K562 (cell line): Measurements from ENCODE around the gene FTO. TPM values are rescaled to one million over a fixed set of nuclear protein-coding genes. Genes with fewer than 3 reads are reported as not detected.

Experiments
- ATAC-seq: fragments of 200-7000 bp; cut with Tn5 transposase; 3 replicates; pipeline ENCODE4 v1.9.1; 2020; ENCODE audit warnings: moderate library complexity
- BruUV-seq: library from RNA; stranded (reverse); fragments of 400-500 nt; replicated peaks from 2 replicates; lab custom pipeline; 2021; lab: Mats Ljungman, UMichigan
- CTCF ChIA-PET: fragments of 300-600 bp; formaldehyde crosslinking; extraction: SDS; loops from one replicate; lab custom pipeline; 2021; ENCODE audit warnings: low intra/inter-chr PET ratio; lab: Yijun Ruan, JAX
- POLR2A ChIA-PET: fragments of 300-600, 350-650 bp; sonication (Branson Sonifier 250); formaldehyde crosslinking; extraction: SDS; loops from one replicate; lab custom pipeline; 2021; ENCODE audit warnings: antibody characterized with exemption, inconsistent platforms; lab: Yijun Ruan, JAX
- DNase-seq, 4 experiments: peaks; one replicate each; pipeline versions ENCODE4 v3.0.0 to v3.0.0-alpha.2; 2011 to 2018; ENCODE audit warnings: low spot score in 3 of 4, mixed read lengths in 3 of 4; ENCODE audit errors: extremely low read depth in 1 of 4
- FAIRE-seq: peaks from 2 replicates; lab custom pipeline; 2011; peaks lifted over from hg19 to GRCh38; lab: Jason Lieb, UNC
- H2AFZ ChIP-seq: 2 replicates; pipeline ENCODE4 v1.6.0; 2011; ENCODE audit warnings: low read depth, low read length, control low read depth, inconsistent platforms
- H3K27ac ChIP-seq: fragments of 200-600 bp; 3 replicates; pipeline ENCODE4 v1.8.0; 2011; ENCODE audit warnings: low read depth, mild to moderate bottlenecking, control low read depth, inconsistent platforms, low read length, moderate library complexity, mixed read lengths; ENCODE audit errors: extremely low read depth
- H3K27me3 ChIP-seq, 2 experiments: fragments of 300-600 bp in 1 of 2; 2 replicates in 1 of 2; 3 replicates in 1 of 2; pipeline versions ENCODE4 v1.6.0 to v1.8.0; 2011; ENCODE audit warnings: inconsistent platforms in 2 of 2, low read length in 2 of 2, mild to moderate bottlenecking in 1 of 2, mixed read lengths in 1 of 2, moderate library complexity in 1 of 2; ENCODE audit not compliant: control insufficient read depth in 2 of 2, insufficient read depth in 2 of 2
- H3K36me3 ChIP-seq: fragments of 300-600 bp; 3 replicates; pipeline ENCODE4 v1.8.0; 2011; ENCODE audit warnings: mild to moderate bottlenecking, low read length, inconsistent platforms; ENCODE audit not compliant: control insufficient read depth, insufficient read depth
- H3K4me1 ChIP-seq, 2 experiments: fragments of 200-600 bp in 1 of 2; replicated peaks in 1 of 2; 2 replicates in 1 of 2; 3 replicates in 1 of 2; pipeline versions ENCODE4 v1.5.1 to v1.8.0; 2011; ENCODE audit warnings: inconsistent platforms in 2 of 2, low read length in 2 of 2, mild to moderate bottlenecking in 1 of 2, mixed read lengths in 1 of 2, moderate library complexity in 1 of 2; ENCODE audit not compliant: control insufficient read depth in 2 of 2, insufficient read depth in 2 of 2
- H3K4me2 ChIP-seq: 2 replicates; pipeline ENCODE4 v1.6.1; 2011; ENCODE audit warnings: low read length, control low read depth, inconsistent platforms, mixed read lengths; ENCODE audit not compliant: insufficient read depth
- H3K4me3 ChIP-seq: fragments of 200-600 bp; sonication (generic), shearing (Covaris generic); 2 replicates; pipeline ENCODE4 v1.5.1; 2016; ENCODE audit warnings: control low read depth, inconsistent platforms
- H3K79me2 ChIP-seq: fragments of 200-600 bp; 3 replicates; pipeline ENCODE4 v1.8.0; 2011; ENCODE audit warnings: low read length, inconsistent platforms; ENCODE audit not compliant: control insufficient read depth, insufficient read depth
- H3K9ac ChIP-seq, 2 experiments: 2 replicates each; pipeline versions ENCODE4 v1.6.0 to v1.6.1; 2011; ENCODE audit warnings: low read depth in 2 of 2, low read length in 2 of 2, control low read depth in 1 of 2, inconsistent platforms in 1 of 2, mild to moderate bottlenecking in 1 of 2, mixed read lengths in 1 of 2; ENCODE audit not compliant: insufficient read depth in 1 of 2
- H3K9me1 ChIP-seq: one replicate; pipeline ENCODE4 v1.6.0; 2011; ENCODE audit warnings: inconsistent platforms, mild to moderate bottlenecking, low read length, moderate library complexity; ENCODE audit not compliant: control insufficient read depth, insufficient read depth
- H3K9me3 ChIP-seq: replicated peaks from 2 replicates; pipeline ENCODE4 v1.5.1; 2011; ENCODE audit warnings: low read depth, low read length, inconsistent platforms; ENCODE audit not compliant: control insufficient read depth, insufficient read depth
- H4K20me1 ChIP-seq: replicated peaks from 2 replicates; pipeline ENCODE4 v1.6.1; 2011; ENCODE audit warnings: low read length, inconsistent platforms, mixed read lengths; ENCODE audit not compliant: control insufficient read depth, insufficient read depth
- C11orf30 ChIP-seq: fragments of 450-650 bp; IDR thresholded peaks from 2 replicates; pipeline ENCODE4 v1.6.1; 2016; ENCODE audit warnings: low read depth, mild to moderate bottlenecking
- KHSRP ChIP-seq: fragments of 450-650 bp; IDR thresholded peaks from 2 replicates; pipeline ENCODE4 v1.6.1; 2017
- MAFF ChIP-seq: IDR thresholded peaks from 2 replicates; pipeline ENCODE4 v1.6.1; 2012; ENCODE audit warnings: low read length, improper control_type of control experiment
- MAFG ChIP-seq: fragments of 450-650 bp; conservative IDR thresholded peaks from 2 replicates; pipeline ENCODE4 v1.6.1; 2016; ENCODE audit warnings: missing genetic modification characterization, missing compliant biosample characterization
- MAFK ChIP-seq: IDR thresholded peaks from 2 replicates; pipeline ENCODE4 v1.6.1; 2011; ENCODE audit warnings: low read length, improper control_type of control experiment
- NFE2 ChIP-seq: IDR thresholded peaks from 2 replicates; pipeline ENCODE4 v1.6.1; 2014; ENCODE audit warnings: antibody characterized with exemption, low read depth
- SMARCB1 ChIP-seq: IDR thresholded peaks from 2 replicates; pipeline ENCODE4 v1.6.1; 2011; ENCODE audit warnings: improper control_type of control experiment, low read depth; ENCODE audit not compliant: insufficient read length
- STAT5B ChIP-seq: fragments of 250-450 bp; sonication (Bioruptor Pico); IDR thresholded peaks from 2 replicates; pipeline ENCODE4 v1.8.0; 2021; ENCODE audit warnings: mild to moderate bottlenecking, inconsistent platforms
- TRIM24 ChIP-seq, 2 experiments: fragments of 450-650 bp; IDR thresholded peaks; 2 replicates each; pipeline ENCODE4 v1.6.1; 2016
- ZNF174 ChIP-seq: fragments of 250-450 bp; sonication (Bioruptor Pico); IDR thresholded peaks from 2 replicates; pipeline ENCODE4 v1.4.0; 2020; ENCODE audit warnings: mild to moderate bottlenecking
- ZNF3 ChIP-seq: fragments of 250-450 bp; sonication (Bioruptor Pico); IDR thresholded peaks from 2 replicates; pipeline ENCODE4 v1.5.0; 2021; ENCODE audit warnings: mild to moderate bottlenecking, moderate library complexity
- ZNF316 ChIP-seq: fragments of 450-650 bp; IDR thresholded peaks from 2 replicates; pipeline ENCODE4 v1.6.1; 2016
- ZNF41 ChIP-seq: fragments of 250-450 bp; sonication (Bioruptor Pico); conservative IDR thresholded peaks from 2 replicates; pipeline ENCODE4 v1.4.0; 2020; ENCODE audit warnings: mild to moderate bottlenecking
- ZNF79 ChIP-seq: fragments of 250-450 bp; sonication (Bioruptor Pico); IDR thresholded peaks from 2 replicates; pipeline ENCODE4 v1.4.0; 2020; ENCODE audit warnings: low read depth, mild to moderate bottlenecking, moderate library complexity
- WGBS: fragments of 100-300 bp; shearing (Covaris generic); methylation state at CpG from one replicate; pipeline ENCODE4 v1.1.6; 2016; ENCODE audit warnings: low coverage, mixed read lengths; ENCODE audit not compliant: insufficient coverage; ENCODE audit errors: missing lambda C conversion rate; 5-methylcytosine and 5-hydroxymethylcytosine counted together
- in situ Hi-C: fragments of 300-500 bp; cut with MboI; formaldehyde crosslinking; loops from 4 replicates; pipeline ENCODE4 v1.15.0; 2018; ENCODE audit warnings: inconsistent platforms, mixed read lengths
- intact Hi-C: fragments of 100-400 bp; cut with micrococcal nuclease; formaldehyde crosslinking; loops from 2 replicates; pipeline ENCODE4 v1.14.2; 2022
- polyA plus RNA-seq, 8 experiments: library from polyadenylated mRNA; depleted of rRNA in 4 of 8; stranded (reverse) in 5 of 8; unstranded in 3 of 8; fragments of >200 nt; fragmentation: Nextera tagmentation in 2 of 8; fragmentation: Illumina TruSeq in 1 of 8; extraction: Ambion mirVana in 2 of 8; extraction: Trizol in 1 of 8; gene quantifications; 2 replicates each; pipeline versions ENCODE4 v1.2.1 to v1.2.3, GENCODE V29; 2011 to 2014; ENCODE audit warnings: inconsistent platforms in 1 of 8, missing spikeins in 1 of 8
- total RNA-seq, 7 experiments: library from RNA; depleted of rRNA in 6 of 7; stranded (reverse); fragments of >200 nt in 6 of 7; fragmentation: Illumina TruSeq in 2 of 7; extraction: Trizol in 2 of 7; gene quantifications; 2 replicates each; pipeline versions ENCODE4 v1.2.1 to v1.2.3, GENCODE V29; 2011 to 2021; ENCODE audit warnings: low replicate concordance in 1 of 7
- TF ChIP-seq, protein P1 (sequence below): fragments of 450-650 bp; IDR thresholded peaks from 2 replicates; pipeline ENCODE4 v1.6.1; 2016; ENCODE audit warnings: mild to moderate bottlenecking
- TF ChIP-seq, protein P2 (sequence below): sonication (generic); formaldehyde crosslinking; IDR thresholded peaks from 2 replicates; pipeline ENCODE4 v1.8.1; 2023; ENCODE audit warnings: mild to moderate bottlenecking, missing genetic modification reagents

Gene FTO
- total and polyA plus RNA-seq, 9 of the 15 experiments (the other 6 are each of a cell fraction or from before 2014, with no cell fraction given), result 11.3 to 27.7 (median 25.5) TPM

DNA sequence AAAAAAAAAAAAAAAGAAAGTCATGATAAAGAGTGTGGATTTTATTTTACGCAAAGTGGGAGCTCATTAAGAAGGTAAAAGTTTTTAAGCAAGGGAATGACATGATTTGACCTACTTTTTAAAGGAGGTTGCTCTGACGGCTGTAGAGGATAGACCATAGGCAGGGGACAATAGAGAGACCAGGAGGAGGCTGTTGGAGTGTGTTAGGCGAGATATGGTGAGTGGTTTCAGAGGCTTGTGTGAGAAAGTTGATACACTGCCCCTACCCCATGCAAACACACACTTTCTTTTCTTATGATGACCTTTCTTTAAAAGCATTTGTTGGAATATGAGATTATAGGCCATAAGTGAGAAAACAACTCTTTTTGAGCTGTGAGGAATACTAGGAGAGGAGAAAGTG lies 82.0 kb downstream of the FTO start (continued):
- TF ChIP-seq, protein P1, sequence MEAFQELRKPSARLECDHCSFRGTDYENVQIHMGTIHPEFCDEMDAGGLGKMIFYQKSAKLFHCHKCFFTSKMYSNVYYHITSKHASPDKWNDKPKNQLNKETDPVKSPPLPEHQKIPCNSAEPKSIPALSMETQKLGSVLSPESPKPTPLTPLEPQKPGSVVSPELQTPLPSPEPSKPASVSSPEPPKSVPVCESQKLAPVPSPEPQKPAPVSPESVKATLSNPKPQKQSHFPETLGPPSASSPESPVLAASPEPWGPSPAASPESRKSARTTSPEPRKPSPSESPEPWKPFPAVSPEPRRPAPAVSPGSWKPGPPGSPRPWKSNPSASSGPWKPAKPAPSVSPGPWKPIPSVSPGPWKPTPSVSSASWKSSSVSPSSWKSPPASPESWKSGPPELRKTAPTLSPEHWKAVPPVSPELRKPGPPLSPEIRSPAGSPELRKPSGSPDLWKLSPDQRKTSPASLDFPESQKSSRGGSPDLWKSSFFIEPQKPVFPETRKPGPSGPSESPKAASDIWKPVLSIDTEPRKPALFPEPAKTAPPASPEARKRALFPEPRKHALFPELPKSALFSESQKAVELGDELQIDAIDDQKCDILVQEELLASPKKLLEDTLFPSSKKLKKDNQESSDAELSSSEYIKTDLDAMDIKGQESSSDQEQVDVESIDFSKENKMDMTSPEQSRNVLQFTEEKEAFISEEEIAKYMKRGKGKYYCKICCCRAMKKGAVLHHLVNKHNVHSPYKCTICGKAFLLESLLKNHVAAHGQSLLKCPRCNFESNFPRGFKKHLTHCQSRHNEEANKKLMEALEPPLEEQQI, result no peak
- no peak for TF ChIP-seq ZNF174 (CRISPR knock-in tag)
- no peak for TF ChIP-seq SMARCB1
- TF ChIP-seq ZNF3, result no peak
- TF ChIP-seq, protein P2, sequence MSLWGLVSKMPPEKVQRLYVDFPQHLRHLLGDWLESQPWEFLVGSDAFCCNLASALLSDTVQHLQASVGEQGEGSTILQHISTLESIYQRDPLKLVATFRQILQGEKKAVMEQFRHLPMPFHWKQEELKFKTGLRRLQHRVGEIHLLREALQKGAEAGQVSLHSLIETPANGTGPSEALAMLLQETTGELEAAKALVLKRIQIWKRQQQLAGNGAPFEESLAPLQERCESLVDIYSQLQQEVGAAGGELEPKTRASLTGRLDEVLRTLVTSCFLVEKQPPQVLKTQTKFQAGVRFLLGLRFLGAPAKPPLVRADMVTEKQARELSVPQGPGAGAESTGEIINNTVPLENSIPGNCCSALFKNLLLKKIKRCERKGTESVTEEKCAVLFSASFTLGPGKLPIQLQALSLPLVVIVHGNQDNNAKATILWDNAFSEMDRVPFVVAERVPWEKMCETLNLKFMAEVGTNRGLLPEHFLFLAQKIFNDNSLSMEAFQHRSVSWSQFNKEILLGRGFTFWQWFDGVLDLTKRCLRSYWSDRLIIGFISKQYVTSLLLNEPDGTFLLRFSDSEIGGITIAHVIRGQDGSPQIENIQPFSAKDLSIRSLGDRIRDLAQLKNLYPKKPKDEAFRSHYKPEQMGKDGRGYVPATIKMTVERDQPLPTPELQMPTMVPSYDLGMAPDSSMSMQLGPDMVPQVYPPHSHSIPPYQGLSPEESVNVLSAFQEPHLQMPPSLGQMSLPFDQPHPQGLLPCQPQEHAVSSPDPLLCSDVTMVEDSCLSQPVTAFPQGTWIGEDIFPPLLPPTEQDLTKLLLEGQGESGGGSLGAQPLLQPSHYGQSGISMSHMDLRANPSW (CRISPR knock-in tag), result no peak
- TF ChIP-seq STAT5B (CRISPR knock-in tag), result no peak

DNA sequence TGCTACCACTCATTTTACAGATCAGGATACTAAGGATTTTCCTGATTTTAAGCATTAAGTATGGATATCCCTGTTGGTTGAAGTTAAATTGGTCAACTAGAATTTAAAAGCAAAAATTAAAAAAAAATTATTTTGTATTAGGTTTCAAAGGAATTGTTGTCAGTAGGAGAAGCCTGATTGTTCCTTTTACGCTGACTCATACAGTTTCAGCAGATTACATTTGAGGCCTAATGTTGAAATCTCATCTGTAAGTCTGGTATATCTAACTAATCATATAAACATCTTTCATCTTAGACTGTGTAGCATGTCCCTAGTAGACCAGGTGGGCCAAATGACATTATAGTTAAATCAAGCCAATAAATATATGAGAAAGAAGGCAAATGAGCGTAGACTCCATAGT lies 83.5 kb downstream of the FTO start:
- no peak overlapping the region for H3K27ac ChIP-seq
- CTCF ChIA-PET, result no interaction called here
- H3K36me3 ChIP-seq, result no peaks in the 10 kb centered on the region
- H3K9ac ChIP-seq, result no peak overlapping the region
- POLR2A ChIA-PET, result no interaction called here
- ATAC-seq, result no peak
- H3K79me2 ChIP-seq, result no peaks in the 10 kb centered on the region
- FAIRE-seq, result no peak
- H3K27me3 ChIP-seq, result no peaks in the 10 kb centered on the region
- intact Hi-C loops (no loop called here), in situ Hi-C loops (no loop called here)
- H2AFZ ChIP-seq, result no peak overlapping the region
- no peaks in the 10 kb centered on the region for H3K9me3 ChIP-seq
- no peaks in the 10 kb centered on the region for H3K9me1 ChIP-seq
- TF ChIP-seq ZNF79 (CRISPR knock-in tag) (no peak), MAFG (tag) (peak; percentile 87), TRIM24 (IDR thresholded peaks at IDR 0.05) (peak in 1 of 2 experiments; percentile 61; a peak in 1 of 4 replicates), ZNF41 (no peak), KHSRP (no peak), ZNF316 (peak; percentile 91), MAFK (peak; percentile 82), MAFF (peak; percentile 78), NFE2 (0 out of 2 replicates have a peak, but pooled peaks have one; percentile 23), C11orf30 (peak; percentile 88)
- H3K4me1 ChIP-seq, result no peaks in the 10 kb centered on the region
- BruUV-seq, result no TSS peak
- 0 out of 2 replicates have a peak, but pooled peaks cover under 1% of the 10 kb centered on the region for H4K20me1 ChIP-seq
- H3K4me2 ChIP-seq, result no peak overlapping the region
- WGBS, result 74% methylated on average over 2 of the region's 2 CpGs
- DNase-seq, result no peak
- no peak overlapping the region for H3K4me3 ChIP-seq
